HepG2 (cell line): ENCODE measurements around the gene TMEM63B. TPM values are rescaled to one million over a fixed set of nuclear protein-coding genes. Genes with fewer than 3 reads are reported as not detected.

Source experiments
- AGO1 ChIP-seq: fragments of 200-400 bp; formaldehyde crosslinking; IDR thresholded peaks from 2 replicates; pipeline ENCODE4 v1.6.1; 2017; ENCODE audit warnings: mild to moderate bottlenecking, low read depth, low read length, moderate library complexity; ENCODE audit not compliant: poor library complexity, severe bottlenecking
- ETV5 ChIP-seq: IDR thresholded peaks from 2 replicates; pipeline ENCODE4 v1.6.1; 2018; ENCODE audit warnings: missing biosample characterization, missing genetic modification reagents, inconsistent platforms, borderline replicate concordance
- HBP1 ChIP-seq: IDR thresholded peaks from 2 replicates; pipeline ENCODE4 v1.6.1; 2016; ENCODE audit warnings: low read depth, control low read depth
- HIC2 ChIP-seq: sonication (generic); formaldehyde crosslinking; IDR thresholded peaks from 2 replicates; pipeline ENCODE4 v1.9.0; 2022; ENCODE audit warnings: low read depth, missing genetic modification reagents
- JUND ChIP-seq: sonication (generic); formaldehyde crosslinking; IDR thresholded peaks from 2 replicates; pipeline ENCODE4 v1.8.0; 2022; ENCODE audit warnings: mild to moderate bottlenecking, missing genetic modification reagents
- KAT7 ChIP-seq: IDR thresholded peaks from 2 replicates; pipeline ENCODE4 v1.6.1; 2018; ENCODE audit warnings: borderline replicate concordance, missing compliant biosample characterization
- MTERF4 ChIP-seq: sonication (generic); formaldehyde crosslinking; IDR thresholded peaks from 2 replicates; pipeline ENCODE4 v1.8.0; 2023; ENCODE audit warnings: mild to moderate bottlenecking, missing genetic modification reagents
- MXI1 ChIP-seq: IDR thresholded peaks from 3 replicates; pipeline ENCODE4 v1.6.1; 2012; ENCODE audit warnings: low read depth, low read length, inconsistent platforms, borderline replicate concordance
- POGZ ChIP-seq: sonication (generic); formaldehyde crosslinking; IDR thresholded peaks from 2 replicates; pipeline ENCODE4 v1.4.0; 2020; ENCODE audit warnings: mild to moderate bottlenecking, missing genetic modification reagents
- U2AF2 ChIP-seq: fragments of 200-400 bp; formaldehyde crosslinking; IDR thresholded peaks from 2 replicates; pipeline ENCODE4 v1.6.1; 2017; ENCODE audit warnings: low read depth, mild to moderate bottlenecking, low read length
- ZFY ChIP-seq: sonication (generic); formaldehyde crosslinking; IDR thresholded peaks from 2 replicates; pipeline ENCODE4 v1.4.0; 2020; ENCODE audit warnings: missing genetic modification reagents
- ZNF12 ChIP-seq: sonication (generic); formaldehyde crosslinking; IDR thresholded peaks from 2 replicates; pipeline ENCODE4 v1.5.0; 2020; ENCODE audit warnings: missing genetic modification reagents
- ZNF180 ChIP-seq: sonication (generic); formaldehyde crosslinking; IDR thresholded peaks from 2 replicates; pipeline ENCODE4 v1.4.0; 2020; ENCODE audit warnings: low read depth, missing genetic modification reagents, borderline replicate concordance
- ZNF484 ChIP-seq: sonication (generic); formaldehyde crosslinking; IDR thresholded peaks from 2 replicates; pipeline ENCODE4 v1.5.1; 2020; ENCODE audit warnings: mild to moderate bottlenecking, low read depth, missing genetic modification reagents, borderline replicate concordance
- ZNF501 ChIP-seq: sonication (generic); formaldehyde crosslinking; IDR thresholded peaks from 2 replicates; pipeline ENCODE4 v1.5.1; 2020; ENCODE audit warnings: mild to moderate bottlenecking, moderate library complexity, missing genetic modification reagents
- polyA plus RNA-seq, 8 experiments: library from polyadenylated mRNA; depleted of rRNA in 3 of 8; stranded (reverse) in 7 of 8; unstranded in 1 of 8; fragments of >200 nt; fragmentation: Illumina TruSeq in 4 of 8; extraction: Trizol in 4 of 8; gene quantifications; 2 replicates each; pipeline versions ENCODE4 v1.2.1 to v1.2.3, GENCODE V29; 2011 to 2016; ENCODE audit warnings: low read depth in 4 of 8, missing spikeins in 1 of 8, mixed read lengths in 1 of 8; ENCODE audit not compliant: insufficient read depth in 1 of 8
- total RNA-seq, 5 experiments: library from RNA; depleted of rRNA; stranded (reverse); fragments of >200 nt; fragmentation: Illumina TruSeq; extraction: Trizol; gene quantifications; 2 replicates each; pipeline ENCODE4 v1.2.3, GENCODE V29; 2016; ENCODE audit warnings: low read depth in 1 of 5
- TF ChIP-seq, protein P1 (sequence below): sonication (generic); formaldehyde crosslinking; IDR thresholded peaks from 2 replicates; pipeline ENCODE4 v1.4.0; 2020; ENCODE audit warnings: missing genetic modification reagents
- TF ChIP-seq, protein P2 (sequence below): IDR thresholded peaks from 2 replicates; pipeline ENCODE4 v1.6.1; 2012; ENCODE audit warnings: inconsistent platforms
- TF ChIP-seq, protein P3 (sequence below): sonication (generic); formaldehyde crosslinking; IDR thresholded peaks from 2 replicates; pipeline ENCODE4 v1.5.1; 2020; ENCODE audit warnings: mild to moderate bottlenecking, moderate library complexity, missing genetic modification reagents
- TF ChIP-seq, protein P4 (sequence below): sonication (generic); formaldehyde crosslinking; IDR thresholded peaks from 2 replicates; pipeline ENCODE4 v1.8.0; 2022; ENCODE audit warnings: mild to moderate bottlenecking, missing genetic modification reagents

Gene TMEM63B
- total and polyA plus RNA-seq, 2 of the 13 experiments (the other 11 are each of a cell fraction or from before 2014, with no cell fraction given), result 27.4 to 75.8 TPM

DNA sequence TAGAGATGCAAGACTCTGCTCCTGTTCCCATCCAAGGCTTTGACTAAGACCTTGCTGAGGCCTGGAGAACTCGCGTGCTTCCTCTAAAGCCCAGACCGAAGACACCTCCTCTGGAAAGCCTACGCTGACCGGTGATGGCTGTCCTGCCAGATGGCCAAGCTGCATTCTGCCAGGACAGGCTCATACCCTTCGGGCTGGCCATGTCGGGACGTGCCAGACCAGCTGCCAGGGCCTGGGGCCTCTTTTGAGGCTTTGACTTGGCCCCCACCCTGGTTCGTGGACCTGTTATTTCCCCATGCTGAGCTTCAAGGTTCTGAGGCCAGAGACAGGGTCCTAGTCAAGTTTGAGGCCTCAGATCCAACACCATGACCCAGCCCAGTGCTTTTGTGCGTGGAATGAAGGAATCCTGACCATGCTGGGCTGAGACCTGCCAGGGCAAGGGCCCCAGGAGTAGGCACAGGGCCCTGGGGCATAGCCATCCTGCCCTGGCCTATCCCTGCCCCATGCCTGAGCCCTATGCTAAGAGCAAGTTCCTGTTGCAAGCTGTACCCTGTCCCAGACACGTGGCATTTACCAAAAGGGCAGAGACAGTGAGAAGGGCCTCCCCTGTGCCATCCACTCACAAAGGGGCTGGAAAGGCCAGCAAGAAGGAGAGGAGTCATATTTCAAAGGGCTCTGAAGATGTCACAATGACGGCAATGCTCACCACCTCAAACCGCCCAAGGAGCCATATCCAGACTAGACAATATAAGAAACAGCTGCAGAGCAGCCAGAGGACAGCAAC, 42.9 kb upstream of the TMEM63B start (continued):
- TF ChIP-seq, protein P1, sequence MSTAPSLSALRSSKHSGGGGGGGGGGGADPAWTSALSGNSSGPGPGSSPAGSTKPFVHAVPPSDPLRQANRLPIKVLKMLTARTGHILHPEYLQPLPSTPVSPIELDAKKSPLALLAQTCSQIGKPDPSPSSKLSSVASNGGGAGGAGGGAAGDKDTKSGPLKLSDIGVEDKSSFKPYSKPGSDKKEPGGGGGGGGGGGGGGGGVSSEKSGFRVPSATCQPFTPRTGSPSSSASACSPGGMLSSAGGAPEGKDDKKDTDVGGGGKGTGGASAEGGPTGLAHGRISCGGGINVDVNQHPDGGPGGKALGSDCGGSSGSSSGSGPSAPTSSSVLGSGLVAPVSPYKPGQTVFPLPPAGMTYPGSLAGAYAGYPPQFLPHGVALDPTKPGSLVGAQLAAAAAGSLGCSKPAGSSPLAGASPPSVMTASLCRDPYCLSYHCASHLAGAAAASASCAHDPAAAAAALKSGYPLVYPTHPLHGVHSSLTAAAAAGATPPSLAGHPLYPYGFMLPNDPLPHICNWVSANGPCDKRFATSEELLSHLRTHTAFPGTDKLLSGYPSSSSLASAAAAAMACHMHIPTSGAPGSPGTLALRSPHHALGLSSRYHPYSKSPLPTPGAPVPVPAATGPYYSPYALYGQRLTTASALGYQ (CRISPR knock-in tag), result no peak
- TF ChIP-seq JUND (CRISPR knock-in tag), result no peak
- 0 out of 2 replicates have a peak, but pooled peaks have one; percentile 64 for TF ChIP-seq HBP1 (CRISPR knock-in tag)
- TF ChIP-seq U2AF2, result no peak
- TF ChIP-seq MTERF4 (CRISPR knock-in tag), result 0 out of 2 replicates have a peak, but pooled peaks have one; percentile 35
- no peak for TF ChIP-seq KAT7 (CRISPR knock-in tag)
- TF ChIP-seq MXI1, result peak; percentile 24; the same call in 1 of the 3 replicates
- peak; percentile 88 for TF ChIP-seq HIC2 (CRISPR knock-in tag)
- TF ChIP-seq, protein P2, sequence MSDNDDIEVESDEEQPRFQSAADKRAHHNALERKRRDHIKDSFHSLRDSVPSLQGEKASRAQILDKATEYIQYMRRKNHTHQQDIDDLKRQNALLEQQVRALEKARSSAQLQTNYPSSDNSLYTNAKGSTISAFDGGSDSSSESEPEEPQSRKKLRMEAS, result peak; percentile 64; the same call in 1 of the 2 replicates
- TF ChIP-seq, protein P3, sequence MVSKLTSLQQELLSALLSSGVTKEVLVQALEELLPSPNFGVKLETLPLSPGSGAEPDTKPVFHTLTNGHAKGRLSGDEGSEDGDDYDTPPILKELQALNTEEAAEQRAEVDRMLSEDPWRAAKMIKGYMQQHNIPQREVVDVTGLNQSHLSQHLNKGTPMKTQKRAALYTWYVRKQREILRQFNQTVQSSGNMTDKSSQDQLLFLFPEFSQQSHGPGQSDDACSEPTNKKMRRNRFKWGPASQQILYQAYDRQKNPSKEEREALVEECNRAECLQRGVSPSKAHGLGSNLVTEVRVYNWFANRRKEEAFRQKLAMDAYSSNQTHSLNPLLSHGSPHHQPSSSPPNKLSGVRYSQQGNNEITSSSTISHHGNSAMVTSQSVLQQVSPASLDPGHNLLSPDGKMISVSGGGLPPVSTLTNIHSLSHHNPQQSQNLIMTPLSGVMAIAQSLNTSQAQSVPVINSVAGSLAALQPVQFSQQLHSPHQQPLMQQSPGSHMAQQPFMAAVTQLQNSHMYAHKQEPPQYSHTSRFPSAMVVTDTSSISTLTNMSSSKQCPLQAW, result peak; percentile 30; the same call in 1 of the 2 replicates
- TF ChIP-seq POGZ (CRISPR knock-in tag), result no peak
- no peak for TF ChIP-seq ZNF484 (CRISPR knock-in tag)
- 0 out of 2 replicates have a peak, but pooled peaks have one; percentile 49 for TF ChIP-seq ZNF501 (CRISPR knock-in tag)
- TF ChIP-seq AGO1, result peak; percentile 75
- 0 out of 2 replicates have a peak, but pooled peaks have one; percentile 1 for TF ChIP-seq ETV5 (CRISPR knock-in tag)
- TF ChIP-seq ZFY, result peak; percentile 28; the same call in 1 of the 2 replicates
- no peak for TF ChIP-seq ZNF12
- TF ChIP-seq, protein P4, sequence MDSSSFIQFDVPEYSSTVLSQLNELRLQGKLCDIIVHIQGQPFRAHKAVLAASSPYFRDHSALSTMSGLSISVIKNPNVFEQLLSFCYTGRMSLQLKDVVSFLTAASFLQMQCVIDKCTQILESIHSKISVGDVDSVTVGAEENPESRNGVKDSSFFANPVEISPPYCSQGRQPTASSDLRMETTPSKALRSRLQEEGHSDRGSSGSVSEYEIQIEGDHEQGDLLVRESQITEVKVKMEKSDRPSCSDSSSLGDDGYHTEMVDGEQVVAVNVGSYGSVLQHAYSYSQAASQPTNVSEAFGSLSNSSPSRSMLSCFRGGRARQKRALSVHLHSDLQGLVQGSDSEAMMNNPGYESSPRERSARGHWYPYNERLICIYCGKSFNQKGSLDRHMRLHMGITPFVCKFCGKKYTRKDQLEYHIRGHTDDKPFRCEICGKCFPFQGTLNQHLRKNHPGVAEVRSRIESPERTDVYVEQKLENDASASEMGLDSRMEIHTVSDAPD (CRISPR knock-in tag), result no peak
- no peak for TF ChIP-seq ZNF180
